Psoas muscle (tissue), 8 donors: ENCODE data around the gene SPSB2. TPM values are rescaled to one million over a fixed set of nuclear protein-coding genes. Genes with fewer than 3 reads are reported as not detected.
"Not testable (repeated sequence)": the region's sequence is repeated elsewhere in the genome, so short reads cannot be mapped to it uniquely, and the experiment has no call there.

Experiments used
- ATAC-seq, 4 donors: fragments of 200-7000 bp; cut with Tn5 transposase; one replicate each; pipeline ENCODE4 v1.9.1; 2020; ENCODE audit warnings: moderate library complexity in 3 of 4, mild to moderate bottlenecking in 2 of 4
- DNase-seq, 2 donors: peaks; one replicate each; pipeline ENCODE4 v3.0.0-alpha.2; 2020
- H3K27ac ChIP-seq: fragments of 200-600 bp; one replicate; pipeline ENCODE4 v1.8.0; 2022
- H3K27me3 ChIP-seq, 3 donors: fragments of 200-600 bp in 1 of 3; one replicate each; pipeline versions ENCODE4 v1.6.1 to v1.8.0; 2013 to 2022; ENCODE audit warnings: low read length in 2 of 3, mild to moderate bottlenecking in 2 of 3, moderate library complexity in 1 of 3; ENCODE audit not compliant: insufficient read depth in 3 of 3
- H3K36me3 ChIP-seq, 2 donors: fragments of 200-600 bp in 1 of 2; one replicate each; pipeline versions ENCODE4 v1.6.1 to v1.8.0; 2013 to 2022; ENCODE audit warnings: low read depth in 1 of 2, mild to moderate bottlenecking in 1 of 2, moderate library complexity in 1 of 2; ENCODE audit not compliant: insufficient read depth in 1 of 2
- H3K4me1 ChIP-seq: fragments of 200-600 bp; one replicate; pipeline ENCODE4 v1.8.0; 2022
- H3K4me3 ChIP-seq: fragments of 200-600 bp; one replicate; pipeline ENCODE4 v1.8.0; 2022; ENCODE audit warnings: mild to moderate bottlenecking
- H3K9me3 ChIP-seq: fragments of 200-600 bp; one replicate; pipeline ENCODE4 v1.8.0; 2022
- WGBS, 3 donors: extraction: QIAGEN DNeasy Blood & Tissue Kit; methylation state at CpG; one replicate each; pipeline versions ENCODE4 v1.1.6 to v1.1.7; 2013; 5-methylcytosine and 5-hydroxymethylcytosine counted together
- intact Hi-C, 2 donors: fragments of 100-400 bp; cut with DNase I; formaldehyde crosslinking; loops; one replicate each; pipeline versions ENCODE4 v1.11.0 to v1.14.2; 2022
- polyA plus RNA-seq, 3 donors: library from polyadenylated mRNA; stranded (reverse); fragments of 200-250 nt; gene quantifications; one replicate each; pipeline ENCODE4 v1.2.3, GENCODE V29; 2013
- total RNA-seq, 4 donors: library from RNA; stranded (reverse); fragmentation: NEBNext Ultra II Directional in 2 of 4; extraction: Animal tissue kit (Norgen Biotek cat#: 25700) in 2 of 4; gene quantifications; one replicate each; pipeline versions ENCODE4 v1.2.1 to v1.2.4, GENCODE V29; 2021 to 2023
- TF ChIP-seq, protein P1 (sequence below): fragments of 200-600 bp; IDR thresholded peaks from one replicate; pipeline ENCODE4 v1.8.0; 2022; ENCODE audit warnings: antibody characterized with exemption
- donor health status: healthy with polysubstance abuse.
- donor health status: DM: no; HTN: no; CAD: no; lungs with moderate emphysema.
- donor health status: Bipolar disorder and iron deficiency.
- donor health status: healthy.
- donor health status: DM: yes; HTN: yes; CAD: no.
- donor health status: DM: no; HTN: no; CAD: no.
- donor health status: DM: no; HTN: no; CAD: no.
- donor health status: DM: yes; HTN: yes; CAD: no.

Gene SPSB2
- total and polyA plus RNA-seq, 7 donors = 2.4 to 10.2 (median 4.3) TPM

DNA sequence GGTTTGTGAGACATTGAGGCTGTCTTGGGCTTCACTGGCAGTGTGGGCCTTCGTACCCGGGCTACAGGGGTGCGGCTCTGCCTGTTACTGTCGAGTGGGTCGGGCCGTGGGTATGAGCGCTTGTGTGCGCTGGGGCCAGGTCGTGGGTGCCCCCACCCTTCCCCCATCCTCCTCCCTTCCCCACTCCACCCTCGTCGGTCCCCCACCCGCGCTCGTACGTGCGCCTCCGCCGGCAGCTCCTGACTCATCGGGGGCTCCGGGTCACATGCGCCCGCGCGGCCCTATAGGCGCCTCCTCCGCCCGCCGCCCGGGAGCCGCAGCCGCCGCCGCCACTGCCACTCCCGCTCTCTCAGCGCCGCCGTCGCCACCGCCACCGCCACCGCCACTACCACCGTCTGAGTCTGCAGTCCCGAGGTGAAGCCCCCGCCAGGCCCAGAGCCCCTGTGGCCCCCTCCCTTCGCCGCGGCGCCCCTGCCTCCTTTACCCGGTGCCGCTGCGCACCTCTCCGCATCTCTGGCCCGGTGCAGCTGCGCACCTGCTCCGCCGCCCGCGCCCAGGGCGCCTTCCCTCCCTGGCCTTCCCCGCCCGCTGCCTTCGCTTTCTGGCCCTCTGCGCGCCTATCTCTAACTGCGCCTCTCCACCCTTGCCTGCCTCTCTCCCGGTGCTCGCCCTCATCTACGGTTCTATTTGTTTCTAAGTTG lies 41.3 kb upstream of the SPSB2 start, which contains the start of gene ENO2:
TSS of gene ENO2 (plus strand) at position 335 of the 701 bp plus-strand sequence. CDS start 1,253 bp downstream, outside the sequence.
- H3K27ac ChIP-seq = peak within 1 kb of the TSS; percentile 50
- DNase-seq (peak; percentile 83 to 86), ATAC-seq (peak; percentile 85 to 93 (median 90))
- no peaks in the 10 kb centered on the region for H3K36me3 ChIP-seq
- H3K4me3 ChIP-seq = peak within 1 kb of the TSS; percentile 68
- H3K4me1 ChIP-seq = no peaks in the 10 kb centered on the region
- TF ChIP-seq, protein P1, sequence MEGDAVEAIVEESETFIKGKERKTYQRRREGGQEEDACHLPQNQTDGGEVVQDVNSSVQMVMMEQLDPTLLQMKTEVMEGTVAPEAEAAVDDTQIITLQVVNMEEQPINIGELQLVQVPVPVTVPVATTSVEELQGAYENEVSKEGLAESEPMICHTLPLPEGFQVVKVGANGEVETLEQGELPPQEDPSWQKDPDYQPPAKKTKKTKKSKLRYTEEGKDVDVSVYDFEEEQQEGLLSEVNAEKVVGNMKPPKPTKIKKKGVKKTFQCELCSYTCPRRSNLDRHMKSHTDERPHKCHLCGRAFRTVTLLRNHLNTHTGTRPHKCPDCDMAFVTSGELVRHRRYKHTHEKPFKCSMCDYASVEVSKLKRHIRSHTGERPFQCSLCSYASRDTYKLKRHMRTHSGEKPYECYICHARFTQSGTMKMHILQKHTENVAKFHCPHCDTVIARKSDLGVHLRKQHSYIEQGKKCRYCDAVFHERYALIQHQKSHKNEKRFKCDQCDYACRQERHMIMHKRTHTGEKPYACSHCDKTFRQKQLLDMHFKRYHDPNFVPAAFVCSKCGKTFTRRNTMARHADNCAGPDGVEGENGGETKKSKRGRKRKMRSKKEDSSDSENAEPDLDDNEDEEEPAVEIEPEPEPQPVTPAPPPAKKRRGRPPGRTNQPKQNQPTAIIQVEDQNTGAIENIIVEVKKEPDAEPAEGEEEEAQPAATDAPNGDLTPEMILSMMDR = no peak
- no peaks in the 10 kb centered on the region for H3K9me3 ChIP-seq
- intact Hi-C loops = no loop called here
- WGBS, 3 donors = 0 to 1% (median 1%) methylated on average over 33 to 68 of the region's 68 CpGs
- H3K27me3 ChIP-seq = peaks cover 0 to 20% (median 17%) of the 10 kb centered on the region in 3 donors

DNA sequence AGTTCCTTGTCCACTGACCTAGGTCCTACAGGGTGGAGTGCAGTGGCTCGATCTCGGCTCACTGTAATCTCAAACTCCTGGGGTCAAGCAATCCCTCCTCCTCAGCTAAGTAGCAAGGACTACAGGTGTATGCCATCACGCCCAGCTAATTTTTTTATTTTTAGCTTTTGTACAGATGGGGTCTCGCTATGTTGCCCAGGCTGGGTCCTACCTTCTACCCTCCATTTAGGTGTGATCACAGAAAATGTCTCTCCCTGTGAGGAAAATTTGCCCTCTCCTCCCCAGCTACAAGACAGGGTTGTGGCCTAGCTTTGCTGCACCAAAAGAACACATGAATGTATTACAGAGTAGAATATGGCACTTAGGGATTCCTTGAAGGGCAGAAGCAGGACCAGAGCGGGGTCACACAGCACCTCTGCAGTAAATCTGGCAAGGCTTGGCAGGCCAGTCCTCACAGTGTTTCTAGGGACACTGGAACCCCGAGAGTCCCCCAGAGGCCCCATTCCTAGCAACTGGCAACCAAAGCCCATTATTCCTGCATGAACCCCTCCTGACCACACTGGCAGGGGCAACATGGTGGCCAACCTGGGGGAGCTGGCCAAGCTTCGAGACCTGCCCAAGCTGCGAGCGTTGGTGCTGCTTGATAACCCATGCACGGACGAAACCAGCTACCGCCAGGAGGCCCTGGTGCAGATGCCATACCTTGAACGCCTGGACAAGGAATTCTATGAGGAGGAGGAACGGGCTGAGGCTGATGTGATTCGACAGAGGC lies 39.2 kb upstream of the SPSB2 start:
- H3K9me3 ChIP-seq = no peaks in the 10 kb centered on the region
- H3K4me1 ChIP-seq = no peaks in the 10 kb centered on the region
- TF ChIP-seq, protein P1 = no peak
- intact Hi-C loops = no loop called here
- DNase-seq = no peak
- 88 to 91% (median 89%) methylated on average over 15 of the region's 15 CpGs for WGBS, 3 donors
- ATAC-seq = no peak
- peaks cover 0 to 20% (median 17%) of the 10 kb centered on the region in 3 donors for H3K27me3 ChIP-seq
- H3K36me3 ChIP-seq = peaks cover 0 to 8% of the 10 kb centered on the region in 2 donors
- no peak overlapping the region for H3K4me3 ChIP-seq
- H3K27ac ChIP-seq = no peak overlapping the region

DNA sequence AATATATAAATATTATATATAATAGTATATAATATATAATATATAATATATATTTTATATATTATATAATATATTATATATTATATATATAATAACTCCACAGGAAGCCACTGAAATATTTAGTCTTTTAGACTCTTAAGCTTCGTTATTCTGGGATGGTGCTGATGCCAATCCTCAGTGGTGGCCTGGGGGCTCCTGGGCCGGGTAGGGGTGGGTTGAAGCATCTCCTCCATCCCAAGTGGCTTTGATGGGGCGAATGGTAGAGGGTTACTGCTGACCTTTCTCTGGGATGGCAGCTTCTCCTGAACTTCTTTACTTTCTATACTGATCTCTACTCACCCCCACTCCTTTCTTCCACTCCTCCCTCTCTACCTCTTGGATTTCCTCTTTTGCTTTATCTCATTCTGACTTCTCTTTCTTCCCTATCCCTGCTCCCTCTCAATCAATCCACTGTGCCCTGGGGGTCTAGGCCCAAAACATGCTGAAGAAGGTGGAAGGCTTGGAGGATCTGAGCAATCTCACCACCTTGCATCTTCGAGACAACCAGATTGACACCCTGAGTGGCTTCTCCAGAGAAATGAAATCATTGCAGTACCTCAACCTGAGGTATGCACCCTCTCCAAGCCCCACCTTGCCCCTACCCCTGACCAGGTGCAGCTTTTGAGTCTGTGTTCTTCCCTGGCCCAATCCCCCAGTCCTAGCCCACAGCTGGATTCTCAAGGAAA lies 36.5 kb upstream of the SPSB2 start:
- Histone ChIP-seq H3K27ac (no peak overlapping the region), H3K27me3 (peaks cover 0 to 13% (median under 1%) of the 10 kb centered on the region in 3 donors), H3K4me3 (no peak overlapping the region), H3K4me1 (no peaks in the 10 kb centered on the region), H3K36me3 (peaks cover 0 to 22% of the 10 kb centered on the region in 2 donors), H3K9me3 (no peaks in the 10 kb centered on the region)
- TF ChIP-seq, protein P1 = no peak
- 72 to 93% (median 81%) methylated on average over 4 of the region's 4 CpGs for WGBS, 3 donors
- intact Hi-C loops = no loop called here
- ATAC-seq = no peak
- DNase-seq = no peak

DNA sequence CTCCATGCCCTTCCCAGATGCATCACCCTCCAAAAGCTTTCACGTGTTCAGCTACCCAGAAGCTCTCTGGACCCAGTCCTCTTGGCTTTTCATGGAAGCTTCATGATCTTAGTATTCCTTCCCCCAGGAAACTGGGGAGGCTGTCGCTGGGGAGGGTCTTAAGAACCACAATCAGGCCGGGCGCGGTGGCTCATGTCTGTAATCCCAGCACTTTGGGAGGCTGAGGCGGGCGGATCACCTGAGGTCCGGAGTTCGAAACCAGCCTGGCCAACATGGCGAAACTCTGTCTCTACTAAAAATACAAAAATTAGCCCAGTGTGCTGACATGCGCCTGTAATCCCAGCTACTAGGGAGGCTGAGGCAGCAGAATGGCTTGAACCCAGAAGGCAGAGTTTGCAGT lies 35.0 kb upstream of the SPSB2 start:
- DNase-seq, ATAC-seq, H3K4me3 ChIP-seq, H3K27ac ChIP-seq, intact Hi-C loops, H3K27me3 ChIP-seq, H3K9me3 ChIP-seq, H3K4me1 ChIP-seq: not testable (repeated sequence)
- WGBS, 3 donors = 92 to 95% (median 93%) methylated on average over 11 of the region's 11 CpGs
- H3K36me3 ChIP-seq = peaks cover 0 to 22% of the 10 kb centered on the region in 2 donors
